Measurements from ENCODE around the gene OLFM1.
"Not testable (repeated sequence)": the region's sequence is repeated elsewhere in the genome, so short reads cannot be mapped to it uniquely, and the experiment has no call there.

Gene OLFM1

DNA sequence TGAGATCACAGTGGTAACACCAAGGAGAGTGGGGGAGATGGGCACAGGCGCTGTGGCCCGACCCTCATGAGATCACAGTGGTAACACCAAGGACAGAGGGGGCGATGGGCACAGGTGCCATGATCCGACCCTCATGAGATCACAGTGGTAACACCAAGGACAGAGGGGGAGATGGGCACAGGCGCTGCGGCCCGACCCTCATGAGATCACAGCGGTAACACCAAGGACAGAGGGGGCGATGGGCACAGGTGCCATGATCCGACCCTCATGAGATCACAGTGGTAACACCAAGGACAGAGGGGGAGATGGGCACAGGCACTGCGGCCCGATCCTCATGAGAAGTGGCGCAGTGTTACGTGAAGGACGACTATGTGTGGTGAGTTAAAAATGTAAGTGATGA, 75.1 kb downstream of the OLFM1 start:
- WGBS, 2 experiments, result 96 to 98% methylated on average over 13 to 15 of the region's 15 CpGs

GRCh38 chr9:135163023-135163780, 75.7 kb downstream of the OLFM1 start:
- H3K27ac ChIP-seq (ENCODE audit: insufficient read depth, low read depth, low read length, poor library complexity, severe bottlenecking), result no peak overlapping the region
- no peaks in the 10 kb centered on the region for H3K36me3 ChIP-seq (ENCODE audit: control insufficient read depth, insufficient read depth, low read length)
- 86 to 89% methylated on average over 10 of the region's 11 CpGs for WGBS, 2 experiments
- H3K9me3 ChIP-seq (ENCODE audit: control insufficient read depth, low read length), result no peaks in the 10 kb centered on the region
- H3K4me3 ChIP-seq (ENCODE audit: insufficient read depth, low read depth, low read length), result no peak overlapping the region
- no peaks in the 10 kb centered on the region for H3K27me3 ChIP-seq (ENCODE audit: control insufficient read depth, insufficient read depth, low read length, poor library complexity, severe bottlenecking)
- H3K4me1 ChIP-seq (ENCODE audit: control insufficient read depth, insufficient read depth, low read length), result no peaks in the 10 kb centered on the region

More for the DNA sequence above, 75.1 kb downstream of the OLFM1 start:
- H3K4me1 ChIP-seq (ENCODE audit: control insufficient read depth, insufficient read depth, low read length); H3K9me3 ChIP-seq (ENCODE audit: control insufficient read depth, low read length); H3K36me3 ChIP-seq (ENCODE audit: control insufficient read depth, insufficient read depth, low read length); H3K4me3 ChIP-seq (ENCODE audit: insufficient read depth, low read depth, low read length); H3K27me3 ChIP-seq (ENCODE audit: control insufficient read depth, insufficient read depth, low read length, poor library complexity, severe bottlenecking); H3K27ac ChIP-seq (ENCODE audit: insufficient read depth, low read depth, low read length, poor library complexity, severe bottlenecking): not testable (repeated sequence)

DNA sequence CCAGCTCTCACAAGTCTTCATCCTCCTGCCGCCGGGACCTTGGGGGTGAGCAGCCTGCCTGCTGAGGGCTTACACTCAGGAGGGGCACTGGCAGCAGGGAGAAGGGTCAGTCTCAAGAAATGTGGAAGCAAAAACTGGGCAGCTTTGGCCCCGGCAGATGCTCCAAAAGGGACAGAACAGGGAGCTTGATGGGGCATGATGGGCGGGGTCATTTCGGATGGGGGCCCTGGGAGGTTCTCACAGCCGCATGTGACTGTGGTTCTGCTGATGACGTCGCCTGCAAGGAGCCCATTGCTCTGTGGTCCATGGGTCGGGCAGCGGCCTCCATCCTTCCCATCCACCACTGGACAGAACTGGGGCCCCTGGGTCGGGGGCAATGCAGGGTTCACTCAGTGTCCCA, 76.6 kb downstream of the OLFM1 start:
- no peaks in the 10 kb centered on the region for H3K36me3 ChIP-seq (ENCODE audit: control insufficient read depth, insufficient read depth, low read length)
- H3K27ac ChIP-seq (ENCODE audit: insufficient read depth, low read depth, low read length, poor library complexity, severe bottlenecking), result no peak overlapping the region
- no peak overlapping the region for H3K4me3 ChIP-seq (ENCODE audit: insufficient read depth, low read depth, low read length)
- no peaks in the 10 kb centered on the region for H3K4me1 ChIP-seq (ENCODE audit: control insufficient read depth, insufficient read depth, low read length)
- WGBS, 2 experiments, result 95 to 96% methylated on average over 11 of the region's 11 CpGs
- no peaks in the 10 kb centered on the region for H3K9me3 ChIP-seq (ENCODE audit: control insufficient read depth, low read length)
- no peaks in the 10 kb centered on the region for H3K27me3 ChIP-seq (ENCODE audit: control insufficient read depth, insufficient read depth, low read length, poor library complexity, severe bottlenecking)

DNA sequence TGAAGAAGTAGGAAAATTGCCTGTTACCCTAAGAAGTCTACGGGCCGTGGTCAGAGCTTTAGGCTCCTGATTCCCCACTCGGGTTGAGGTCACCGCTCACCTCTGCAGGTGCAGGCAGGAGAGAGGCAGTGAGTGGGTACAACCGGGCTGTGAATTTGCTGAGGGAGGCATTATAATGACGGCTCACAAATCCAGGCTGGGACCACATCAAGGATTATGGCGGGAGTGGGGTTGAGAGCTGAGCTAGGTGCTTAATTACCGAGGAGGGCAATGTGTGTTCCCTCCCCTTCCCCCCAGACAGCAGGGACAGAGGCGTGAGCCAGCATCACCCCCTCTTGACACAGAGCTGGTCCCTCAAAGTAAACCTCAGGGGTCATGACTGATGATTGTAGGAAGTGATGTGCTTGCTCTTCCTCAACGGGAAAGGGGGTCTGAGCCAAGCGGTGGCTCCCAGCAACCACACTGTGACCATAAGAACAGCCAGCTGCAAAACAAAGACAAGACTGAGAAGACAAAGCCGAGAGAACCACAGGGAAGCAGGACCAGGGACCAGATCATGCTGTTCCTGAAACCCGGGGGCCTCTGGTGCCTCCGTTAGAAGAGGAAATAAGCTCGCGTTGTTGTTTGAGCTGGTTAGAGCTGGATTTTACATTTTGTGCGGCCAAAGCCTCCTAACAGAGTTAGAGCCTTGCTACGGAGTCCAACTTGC, 77.7 kb downstream of the OLFM1 start:
- Histone ChIP-seq H3K36me3 (ENCODE audit: control insufficient read depth, insufficient read depth, low read length) (no peaks in the 10 kb centered on the region), H3K4me1 (ENCODE audit: control insufficient read depth, insufficient read depth, low read length) (no peaks in the 10 kb centered on the region), H3K9me3 (ENCODE audit: control insufficient read depth, low read length) (no peaks in the 10 kb centered on the region), H3K4me3 (ENCODE audit: insufficient read depth, low read depth, low read length) (no peak overlapping the region), H3K27ac (ENCODE audit: insufficient read depth, low read depth, low read length, poor library complexity, severe bottlenecking) (no peak overlapping the region), H3K27me3 (ENCODE audit: control insufficient read depth, insufficient read depth, low read length, poor library complexity, severe bottlenecking) (no peaks in the 10 kb centered on the region)
- WGBS, 2 experiments, result 46 to 48% methylated on average over 17 to 18 of the region's 18 CpGs

GRCh38 chr9:135165756-135166519, 78.5 kb downstream of the OLFM1 start:
- no peaks in the 10 kb centered on the region for H3K27me3 ChIP-seq (ENCODE audit: control insufficient read depth, insufficient read depth, low read length, poor library complexity, severe bottlenecking)
- no peak overlapping the region for H3K27ac ChIP-seq (ENCODE audit: insufficient read depth, low read depth, low read length, poor library complexity, severe bottlenecking)
- H3K36me3 ChIP-seq (ENCODE audit: control insufficient read depth, insufficient read depth, low read length), result no peaks in the 10 kb centered on the region
- 90 to 92% methylated on average over 25 of the region's 25 CpGs for WGBS, 2 experiments
- H3K9me3 ChIP-seq (ENCODE audit: control insufficient read depth, low read length), result no peaks in the 10 kb centered on the region
- no peak overlapping the region for H3K4me3 ChIP-seq (ENCODE audit: insufficient read depth, low read depth, low read length)
- no peaks in the 10 kb centered on the region for H3K4me1 ChIP-seq (ENCODE audit: control insufficient read depth, insufficient read depth, low read length)

DNA sequence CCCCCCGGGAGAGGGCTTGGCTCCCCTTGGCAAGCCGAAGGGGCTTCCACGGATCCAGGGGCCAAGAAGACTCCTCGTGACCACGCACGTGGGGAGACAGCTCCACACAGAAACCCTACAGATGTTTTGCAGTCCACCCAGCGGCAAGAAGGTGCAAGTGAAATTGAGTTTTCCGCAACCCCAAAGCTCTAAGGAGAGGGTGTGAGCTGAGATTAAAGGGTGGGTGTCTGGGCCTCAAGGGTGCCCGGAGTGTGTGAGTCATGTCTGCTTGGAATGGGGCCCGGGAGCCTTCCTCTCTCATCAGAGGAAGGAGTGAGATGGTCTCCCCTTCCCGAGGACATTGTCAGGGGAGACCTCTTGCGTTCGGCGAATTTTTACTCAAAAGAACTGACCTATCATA, 79.1 kb downstream of the OLFM1 start:
- WGBS, 2 experiments, result 89 to 90% methylated on average over 14 of the region's 14 CpGs

DNA sequence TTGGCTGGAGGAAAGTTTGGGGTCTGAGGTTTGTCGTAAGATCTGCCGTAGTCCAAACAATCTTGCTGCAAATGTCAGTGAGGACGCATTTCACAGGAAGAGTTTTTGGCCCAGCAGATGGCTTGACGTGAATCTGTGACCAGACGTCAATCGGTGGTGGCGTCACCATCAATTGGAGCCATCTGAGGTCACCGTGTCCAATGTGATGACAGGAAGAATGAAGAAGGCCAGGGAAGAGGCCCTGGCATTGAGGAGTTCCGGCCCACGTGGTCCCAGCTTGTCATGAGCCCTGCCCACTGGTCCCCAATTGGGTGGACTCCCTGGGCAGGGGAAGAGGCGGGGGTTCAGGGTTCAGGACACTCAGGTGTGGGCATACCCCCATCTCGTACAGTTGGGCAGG, 79.9 kb downstream of the OLFM1 start:
- Histone ChIP-seq H3K27me3 (ENCODE audit: control insufficient read depth, insufficient read depth, low read length, poor library complexity, severe bottlenecking) (no peaks in the 10 kb centered on the region), H3K27ac (ENCODE audit: insufficient read depth, low read depth, low read length, poor library complexity, severe bottlenecking) (no peak overlapping the region), H3K9me3 (ENCODE audit: control insufficient read depth, low read length) (no peaks in the 10 kb centered on the region), H3K4me1 (ENCODE audit: control insufficient read depth, insufficient read depth, low read length) (no peaks in the 10 kb centered on the region), H3K36me3 (ENCODE audit: control insufficient read depth, insufficient read depth, low read length) (no peaks in the 10 kb centered on the region), H3K4me3 (ENCODE audit: insufficient read depth, low read depth, low read length) (no peak overlapping the region)
- WGBS, 2 experiments, result 94 to 96% methylated on average over 12 of the region's 12 CpGs

More for the DNA sequence above, 79.1 kb downstream of the OLFM1 start:
- no peak overlapping the region for H3K27ac ChIP-seq (ENCODE audit: insufficient read depth, low read depth, low read length, poor library complexity, severe bottlenecking)
- no peaks in the 10 kb centered on the region for H3K27me3 ChIP-seq (ENCODE audit: control insufficient read depth, insufficient read depth, low read length, poor library complexity, severe bottlenecking)
- no peak overlapping the region for H3K4me3 ChIP-seq (ENCODE audit: insufficient read depth, low read depth, low read length)
- no peaks in the 10 kb centered on the region for H3K9me3 ChIP-seq (ENCODE audit: control insufficient read depth, low read length)
- no peaks in the 10 kb centered on the region for H3K36me3 ChIP-seq (ENCODE audit: control insufficient read depth, insufficient read depth, low read length)
- no peaks in the 10 kb centered on the region for H3K4me1 ChIP-seq (ENCODE audit: control insufficient read depth, insufficient read depth, low read length)

- no peaks in the 10 kb centered on the region for H3K27me3 ChIP-seq (ENCODE audit: control insufficient read depth, insufficient read depth, low read length, poor library complexity, severe bottlenecking)
Observed at GRCh38 chr9:135167849-135168655, 80.6 kb downstream of the OLFM1 start.

GRCh38 chr9:135169709-135170226, 82.3 kb downstream of the OLFM1 start:
- no peaks in the 10 kb centered on the region for H3K4me1 ChIP-seq (ENCODE audit: control insufficient read depth, insufficient read depth, low read length)
- no peak overlapping the region for H3K4me3 ChIP-seq (ENCODE audit: insufficient read depth, low read depth, low read length)
- H3K27me3 ChIP-seq (ENCODE audit: control insufficient read depth, insufficient read depth, low read length, poor library complexity, severe bottlenecking), result no peaks in the 10 kb centered on the region
- 85 to 86% methylated on average over 10 of the region's 10 CpGs for WGBS, 2 experiments
- H3K27ac ChIP-seq (ENCODE audit: insufficient read depth, low read depth, low read length, poor library complexity, severe bottlenecking), result no peak overlapping the region
- no peaks in the 10 kb centered on the region for H3K36me3 ChIP-seq (ENCODE audit: control insufficient read depth, insufficient read depth, low read length)
- H3K9me3 ChIP-seq (ENCODE audit: control insufficient read depth, low read length), result no peaks in the 10 kb centered on the region

More at GRCh38 chr9:135167849-135168655, 80.6 kb downstream of the OLFM1 start:
- H3K4me1 ChIP-seq (ENCODE audit: control insufficient read depth, insufficient read depth, low read length), result no peaks in the 10 kb centered on the region
- H3K36me3 ChIP-seq (ENCODE audit: control insufficient read depth, insufficient read depth, low read length), result no peaks in the 10 kb centered on the region
- no peak overlapping the region for H3K4me3 ChIP-seq (ENCODE audit: insufficient read depth, low read depth, low read length)
- WGBS, 2 experiments, result 89 to 92% methylated on average over 23 of the region's 23 CpGs
- no peak overlapping the region for H3K27ac ChIP-seq (ENCODE audit: insufficient read depth, low read depth, low read length, poor library complexity, severe bottlenecking)
- no peaks in the 10 kb centered on the region for H3K9me3 ChIP-seq (ENCODE audit: control insufficient read depth, low read length)

Measured in ectodermal cell (in vitro differentiated cells).